Upper lobe of left lung (tissue), 4 donors: Measurements from ENCODE around the gene RFC4.

Experiments
- EP300 ChIP-seq, 4 donors: sonication (generic); formaldehyde crosslinking; IDR thresholded peaks; one replicate each; pipeline ENCODE4 v1.5.1; 2017; ENCODE audit warnings: antibody characterized with exemption in 4 of 4, control low read depth in 2 of 4
- POLR2A ChIP-seq, 4 donors: fragments of 450-650 bp; IDR thresholded peaks; one replicate each; pipeline ENCODE4 v1.5.1; 2016 to 2017; ENCODE audit warnings: antibody characterized with exemption in 4 of 4, mild to moderate bottlenecking in 2 of 4
- POLR2AphosphoS5 ChIP-seq, 2 donors: sonication (generic); formaldehyde crosslinking; IDR thresholded peaks; one replicate each; pipeline ENCODE4 v1.5.1; 2017; ENCODE audit warnings: antibody characterized with exemption in 2 of 2
- TF ChIP-seq, protein P1 (sequence below), 6 experiments: fragments of 450-650 bp in 4 of 6; fragments of 200-600 bp in 2 of 6; sonication (generic) in 2 of 6; IDR thresholded peaks; one replicate each; pipeline ENCODE4 v1.5.1; 2016 to 2019; ENCODE audit warnings: antibody characterized with exemption in 6 of 6

DNA sequence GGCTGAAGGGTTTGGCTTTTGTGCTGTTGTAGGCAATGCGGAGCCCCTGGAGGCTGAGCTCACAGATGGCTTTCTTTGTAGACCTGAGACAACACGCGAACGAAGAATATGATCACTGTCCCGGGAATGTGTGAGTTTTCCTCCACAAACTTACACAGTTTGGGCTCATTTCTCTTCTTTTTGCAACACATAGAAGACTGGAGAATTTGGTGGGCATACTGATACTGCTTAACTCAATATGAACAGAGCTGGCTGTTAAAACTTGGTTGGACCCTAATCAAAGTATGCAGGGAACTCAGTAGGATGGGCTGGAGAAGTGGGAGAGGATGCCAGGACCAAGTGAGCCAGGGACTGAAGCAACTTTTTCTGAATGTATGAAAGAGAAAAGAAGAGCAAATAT, 12.2 kb upstream of the RFC4 start:
- TF ChIP-seq, protein P1, sequence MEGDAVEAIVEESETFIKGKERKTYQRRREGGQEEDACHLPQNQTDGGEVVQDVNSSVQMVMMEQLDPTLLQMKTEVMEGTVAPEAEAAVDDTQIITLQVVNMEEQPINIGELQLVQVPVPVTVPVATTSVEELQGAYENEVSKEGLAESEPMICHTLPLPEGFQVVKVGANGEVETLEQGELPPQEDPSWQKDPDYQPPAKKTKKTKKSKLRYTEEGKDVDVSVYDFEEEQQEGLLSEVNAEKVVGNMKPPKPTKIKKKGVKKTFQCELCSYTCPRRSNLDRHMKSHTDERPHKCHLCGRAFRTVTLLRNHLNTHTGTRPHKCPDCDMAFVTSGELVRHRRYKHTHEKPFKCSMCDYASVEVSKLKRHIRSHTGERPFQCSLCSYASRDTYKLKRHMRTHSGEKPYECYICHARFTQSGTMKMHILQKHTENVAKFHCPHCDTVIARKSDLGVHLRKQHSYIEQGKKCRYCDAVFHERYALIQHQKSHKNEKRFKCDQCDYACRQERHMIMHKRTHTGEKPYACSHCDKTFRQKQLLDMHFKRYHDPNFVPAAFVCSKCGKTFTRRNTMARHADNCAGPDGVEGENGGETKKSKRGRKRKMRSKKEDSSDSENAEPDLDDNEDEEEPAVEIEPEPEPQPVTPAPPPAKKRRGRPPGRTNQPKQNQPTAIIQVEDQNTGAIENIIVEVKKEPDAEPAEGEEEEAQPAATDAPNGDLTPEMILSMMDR (IDR thresholded peaks at IDR 0.05), result no peak
- TF ChIP-seq POLR2A (IDR thresholded peaks at IDR 0.05) (no peak), POLR2AphosphoS5 (IDR thresholded peaks at IDR 0.05) (no peak), EP300 (IDR thresholded peaks at IDR 0.05) (no peak)
